SKM-1 treated with dmso at 0.1 percent for 144 hours (cell line): ENCODE measurements around the gene ZNF532.

ENCODE experiments used
- DNase-seq: peaks from one replicate; lab custom pipeline; 2025; ENCODE audit not compliant: unreplicated experiment; lab: John Stamatoyannopoulos, UW

ZNF532 gene

GRCh38 chr18:58970943-58971790 is 106.5 kb downstream of the ZNF532 start:
- DNase-seq, result no peak

- DNase-seq, result no peak
Measured at GRCh38 chr18:58975296-58975695, 110.6 kb downstream of the ZNF532 start.

- DNase-seq, result no peak
Measured at GRCh38 chr18:58975781-58976180, 111.1 kb downstream of the ZNF532 start.

GRCh38 chr18:58977223-58977622 is 112.5 kb downstream of the ZNF532 start:
- DNase-seq, result no peak

GRCh38 chr18:58977801-58978200 is 113.1 kb downstream of the ZNF532 start:
- no peak for DNase-seq

- DNase-seq, result no peak
Measured at GRCh38 chr18:58978916-58979315, 114.2 kb downstream of the ZNF532 start.

GRCh38 chr18:58979615-58980014 is 114.9 kb downstream of the ZNF532 start:
- DNase-seq, result no peak

GRCh38 chr18:58980991-58981390 is 116.3 kb downstream of the ZNF532 start:
- no peak for DNase-seq

GRCh38 chr18:58983260-58984155 is 118.8 kb downstream of the ZNF532 start:
- DNase-seq, result no peak

- no peak for DNase-seq
Measured at GRCh38 chr18:58988600-58988999, 123.9 kb downstream of the ZNF532 start.

- DNase-seq, result no peak
Measured at GRCh38 chr18:58989184-58989759, 124.6 kb downstream of the ZNF532 start.

GRCh38 chr18:58990720-58991119 is 126.0 kb downstream of the ZNF532 start:
- DNase-seq, result no peak

GRCh38 chr18:58991167-58991798 is 126.6 kb downstream of the ZNF532 start:
- DNase-seq, result no peak

- no peak for DNase-seq
Measured at GRCh38 chr18:58992301-58993231, 127.9 kb downstream of the ZNF532 start.

- no peak for DNase-seq
Measured at GRCh38 chr18:58993260-58993659, 128.6 kb downstream of the ZNF532 start.

GRCh38 chr18:58995663-58996062 is 131.0 kb downstream of the ZNF532 start:
- DNase-seq, result no peak

GRCh38 chr18:58996131-58996641 is 131.5 kb downstream of the ZNF532 start:
- DNase-seq, result no peak

GRCh38 chr18:58996696-58997095 is 132.0 kb downstream of the ZNF532 start:
- no peak for DNase-seq

GRCh38 chr18:58997811-58998337 is 133.2 kb downstream of the ZNF532 start:
- no peak for DNase-seq
